Ovary (tissue), 9 donors: Measurements from ENCODE around the gene CAMKMT. TPM values are rescaled to one million over a fixed set of nuclear protein-coding genes. Genes with fewer than 3 reads are reported as not detected.

Experiments
- DNase-seq, 5 donors: peaks; one replicate each; pipeline ENCODE4 v3.0.0-alpha.2; 2019 to 2020
- H3K27ac ChIP-seq, 2 donors: fragments of 200-600 bp; one replicate each; pipeline versions ENCODE4 v1.5.1 to v1.8.0; 2019 to 2022
- H3K27me3 ChIP-seq: fragments of 200-600 bp; one replicate; pipeline ENCODE4 v1.8.0; 2022
- H3K36me3 ChIP-seq: fragments of 200-600 bp; sonication (generic); one replicate; pipeline ENCODE4 v1.5.1; 2019
- H3K4me1 ChIP-seq: one replicate; pipeline ENCODE4 v1.8.1; 2013; ENCODE audit warnings: mild to moderate bottlenecking, moderate library complexity; ENCODE audit not compliant: insufficient read depth
- H3K4me3 ChIP-seq: fragments of 200-600 bp; sonication (generic); one replicate; pipeline ENCODE4 v1.5.1; 2017
- H3K9me3 ChIP-seq, 2 donors: fragments of 200-600 bp in 1 of 2; sonication (generic) in 1 of 2; one replicate each; pipeline versions ENCODE4 v1.5.1 to v1.8.1; 2013 to 2019; ENCODE audit warnings: mild to moderate bottlenecking in 1 of 2, moderate library complexity in 1 of 2
- CTCF ChIP-seq, 3 donors: fragments of 450-650 bp in 2 of 3; fragments of 200-600 bp in 1 of 3; IDR thresholded peaks; one replicate each; pipeline versions ENCODE4 v1.5.1 to v1.8.0; 2016 to 2022; ENCODE audit warnings: antibody characterized with exemption in 3 of 3, mild to moderate bottlenecking in 1 of 3
- EP300 ChIP-seq: sonication (generic); formaldehyde crosslinking; IDR thresholded peaks from one replicate; pipeline ENCODE4 v1.6.1; 2017; ENCODE audit warnings: antibody characterized with exemption
- POLR2A ChIP-seq: fragments of 450-650 bp; IDR thresholded peaks from one replicate; pipeline ENCODE4 v1.6.1; 2017; ENCODE audit warnings: antibody characterized with exemption, mild to moderate bottlenecking, moderate library complexity
- WGBS, 3 donors: extraction: QIAGEN DNeasy Blood & Tissue Kit in 1 of 3; methylation state at CpG; one replicate each; pipeline versions ENCODE4 v1.1.5 to v1.1.7; 2013 to 2017; 5-methylcytosine and 5-hydroxymethylcytosine counted together
- intact Hi-C, 4 donors: fragments of 100-400 bp; cut with DNase I; formaldehyde crosslinking; loops; one replicate each; pipeline versions ENCODE4 v1.11.0 to v1.15.1; 2022 to 2023
- polyA plus RNA-seq, 2 donors: library from polyadenylated mRNA; stranded (reverse); fragments of 200-250 nt in 1 of 2; fragments of 350-450 nt in 1 of 2; fragmentation: Illumina TruSeq in 1 of 2; extraction: RNeasy Lipid Tissue Mini Kit (QIAGEN cat#74804) in 1 of 2; gene quantifications; one replicate each; pipeline ENCODE4 v1.2.3, GENCODE V29; 2013 to 2014
- total RNA-seq, 7 donors: library from RNA; depleted of rRNA in 2 of 7; stranded (reverse); fragments of >200 nt in 2 of 7; fragmentation: NEBNext Ultra II Directional in 3 of 7; extraction: Animal tissue kit (Norgen Biotek cat#: 25700) in 3 of 7; gene quantifications; one replicate each; pipeline versions ENCODE4 v1.1.0 to v1.2.4, GENCODE V29; 2016 to 2023
- donor health status: DM: no; HTN: no; CAD: no; lungs with moderate emphysema.
- donor health status: DM: no; HTN: no; CAD: no.
- donor health status: Bipolar disorder and iron deficiency.
- donor health status: DM: yes; HTN: yes; CAD: no.
- donor health status: DM: no; HTN: no; CAD: no.
- donor health status: DM: yes; HTN: yes; CAD: no.

The CAMKMT gene
- total and polyA plus RNA-seq, 9 donors = 3.5 to 10.7 (median 8.9) TPM

GRCh38 chr2:44462934-44463849 is 101.4 kb downstream of the CAMKMT start:
- TF ChIP-seq EP300 = no peak
- no peak for TF ChIP-seq CTCF (IDR thresholded peaks at IDR 0.05)
- TF ChIP-seq POLR2A = no peak
- Histone ChIP-seq H3K27me3 (no peaks in the 10 kb centered on the region), H3K27ac (no peak overlapping the region), H3K36me3 (no peaks in the 10 kb centered on the region), H3K4me1 (no peaks in the 10 kb centered on the region), H3K4me3 (no peak overlapping the region), H3K9me3 (no peaks in the 10 kb centered on the region)
- intact Hi-C loops = no loop called here
- 93 to 97% (median 95%) methylated on average over 3 of the region's 3 CpGs for WGBS, 3 donors
- no peak for DNase-seq

- 94 to 100% (median 98%) methylated on average over 1 of the region's 1 CpG for WGBS, 3 donors
- no peak overlapping the region for H3K4me3 ChIP-seq
- no peak for DNase-seq
- H3K9me3 ChIP-seq = no peaks in the 10 kb centered on the region
- H3K27me3 ChIP-seq = no peaks in the 10 kb centered on the region
- intact Hi-C loops = no loop called here
- no peak overlapping the region for H3K27ac ChIP-seq
- no peaks in the 10 kb centered on the region for H3K36me3 ChIP-seq
- H3K4me1 ChIP-seq = no peaks in the 10 kb centered on the region
- TF ChIP-seq CTCF (IDR thresholded peaks at IDR 0.05) = no peak
- no peak for TF ChIP-seq EP300
These were observed 102.7 kb downstream of the CAMKMT start for GRCh38 chr2:44464437-44464836.

DNA sequence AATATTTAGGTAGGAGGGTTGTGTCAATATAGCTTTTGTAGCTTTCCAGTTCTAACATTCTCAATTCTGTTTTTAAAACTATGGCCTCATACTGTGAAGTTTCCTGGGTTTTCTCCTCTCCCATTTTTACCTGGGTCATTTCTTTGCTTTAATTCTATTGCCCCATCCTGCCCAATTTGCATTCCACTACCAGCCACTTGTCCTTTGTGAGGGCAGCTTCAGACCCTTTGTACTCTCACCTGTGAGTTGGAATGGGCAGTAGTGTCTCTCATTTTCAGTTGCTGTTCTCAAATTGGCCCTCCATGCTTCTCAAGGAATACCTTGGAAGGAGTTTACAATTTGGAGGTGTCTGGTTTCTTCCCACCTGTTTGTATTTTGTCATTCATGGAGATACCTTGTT is 108.4 kb downstream of the CAMKMT start:
- TF ChIP-seq EP300 = no peak
- TF ChIP-seq POLR2A = no peak
- Histone ChIP-seq H3K4me1 (no peaks in the 10 kb centered on the region), H3K36me3 (no peaks in the 10 kb centered on the region), H3K27ac (no peak overlapping the region), H3K4me3 (no peak overlapping the region), H3K9me3 (no peaks in the 10 kb centered on the region), H3K27me3 (no peaks in the 10 kb centered on the region)
- intact Hi-C loops = loop anchor here in 2 of 4 donors (10.0 kb wide), 1 partner anchor 485 kb away; no protein-coding TSS in a partner anchor
- DNase-seq = no peak

- Histone ChIP-seq H3K9me3 (no peaks in the 10 kb centered on the region), H3K36me3 (no peaks in the 10 kb centered on the region), H3K4me3 (no peak overlapping the region), H3K27ac (no peak overlapping the region), H3K4me1 (no peaks in the 10 kb centered on the region), H3K27me3 (no peaks in the 10 kb centered on the region)
- intact Hi-C loops = loop anchor here in 2 of 4 donors (10.0 kb wide), 1 partner anchor 477 kb away; no protein-coding TSS in a partner anchor
- DNase-seq = no peak
- no peak for TF ChIP-seq EP300
- no peak for TF ChIP-seq POLR2A
- TF ChIP-seq CTCF (IDR thresholded peaks at IDR 0.05) = no peak
- WGBS, 3 donors = 90 to 96% (median 96%) methylated on average over 3 of the region's 3 CpGs
These were observed 116.1 kb downstream of the CAMKMT start for GRCh38 chr2:44477657-44478414.
